CD14-positive monocyte (primary cell): Measurements from ENCODE around the gene PGM5. TPM values are rescaled to one million over a fixed set of nuclear protein-coding genes. Genes with fewer than 3 reads are reported as not detected.
"Not testable (repeated sequence)": the region's sequence is repeated elsewhere in the genome, so short reads cannot be mapped to it uniquely, and the experiment has no call there.

Experiments used
- DNase-seq, 3 donors: peaks; one replicate each; pipeline ENCODE4 v3.0.0-alpha.2; 2011 to 2022
- H2AFZ ChIP-seq: 2 replicates; pipeline ENCODE4 v1.6.0; 2012; ENCODE audit warnings: mild to moderate bottlenecking, low read depth, low read length, inconsistent platforms; ENCODE audit not compliant: insufficient read depth, poor library complexity, severe bottlenecking
- H3K27ac ChIP-seq, 2 donors: 1 replicate in 1 of 2; 2 replicates in 1 of 2; pipeline ENCODE4 v1.5.1; 2012 to 2013; ENCODE audit warnings: low read length in 2 of 2, control low read depth in 1 of 2, inconsistent platforms in 1 of 2, low read depth in 1 of 2, mild to moderate bottlenecking in 1 of 2
- H3K27me3 ChIP-seq, 2 donors: one replicate each; pipeline versions ENCODE4 v1.6.0 to v1.6.1; 2011 to 2013; ENCODE audit warnings: low read length in 2 of 2; ENCODE audit not compliant: control insufficient read depth in 2 of 2, insufficient read depth in 2 of 2
- H3K36me3 ChIP-seq, 2 donors: replicated peaks in 1 of 2; 1 replicate in 1 of 2; 2 replicates in 1 of 2; pipeline versions ENCODE4 v1.5.1 to v1.6.1; 2012 to 2013; ENCODE audit warnings: low read length in 2 of 2, control low read depth in 1 of 2, inconsistent platforms in 1 of 2, mild to moderate bottlenecking in 1 of 2; ENCODE audit not compliant: insufficient read depth in 2 of 2, control insufficient read depth in 1 of 2
- H3K4me1 ChIP-seq, 2 donors: 1 replicate in 1 of 2; 2 replicates in 1 of 2; pipeline versions ENCODE4 v1.5.1 to v1.6.1; 2012 to 2013; ENCODE audit warnings: low read length in 2 of 2, control low read depth in 1 of 2, inconsistent platforms in 1 of 2, mild to moderate bottlenecking in 1 of 2, moderate library complexity in 1 of 2; ENCODE audit not compliant: insufficient read depth in 2 of 2, control insufficient read depth in 1 of 2
- H3K4me2 ChIP-seq: replicated peaks from 2 replicates; pipeline ENCODE3; 2012; ENCODE audit warnings: low read length, moderate library complexity, mild to moderate bottlenecking; ENCODE audit not compliant: poor library complexity, severe bottlenecking; ENCODE audit errors: extremely low read depth
- H3K4me3 ChIP-seq, 3 experiments: fragments of 200-600 bp in 1 of 3; sonication (generic) in 1 of 3; replicated peaks in 1 of 3; 1 replicate in 2 of 3; 2 replicates in 1 of 3; pipeline ENCODE4 v1.5.1; 2011 to 2013; ENCODE audit warnings: low read length in 3 of 3, mild to moderate bottlenecking in 3 of 3, control low read depth in 2 of 3, low read depth in 2 of 3, inconsistent platforms in 1 of 3, moderate library complexity in 1 of 3
- H3K79me2 ChIP-seq: 2 replicates; pipeline ENCODE4 v1.6.0; 2012; ENCODE audit warnings: mild to moderate bottlenecking, control low read depth, inconsistent platforms, low read length, moderate library complexity; ENCODE audit not compliant: insufficient read depth
- H3K9ac ChIP-seq: 2 replicates; pipeline ENCODE4 v1.6.0; 2017; ENCODE audit warnings: low read length, mild to moderate bottlenecking; ENCODE audit not compliant: insufficient read depth, poor library complexity, severe bottlenecking
- H3K9me3 ChIP-seq, 2 donors: replicated peaks in 1 of 2; 1 replicate in 1 of 2; 2 replicates in 1 of 2; pipeline versions ENCODE4 v1.5.1 to v1.6.1; 2012 to 2013; ENCODE audit warnings: low read length in 2 of 2, control low read depth in 1 of 2; ENCODE audit not compliant: control insufficient read depth in 1 of 2, insufficient read depth in 1 of 2
- H4K20me1 ChIP-seq: 2 replicates; pipeline ENCODE4 v1.6.0; 2012; ENCODE audit warnings: mild to moderate bottlenecking, low read length, control low read depth, moderate library complexity; ENCODE audit not compliant: insufficient read depth
- H3K27ac Mint-ChIP-seq, 7 donors: one replicate each; pipeline ENCODE4 v1.8.0; 2020; ENCODE audit warnings: mild to moderate bottlenecking in 7 of 7, mixed read lengths in 7 of 7, moderate library complexity in 6 of 7, inconsistent platforms in 2 of 7
- H3K27me3 Mint-ChIP-seq, 3 donors: one replicate each; pipeline ENCODE4 v1.8.0; 2021 to 2022; ENCODE audit warnings: low read depth in 3 of 3, mild to moderate bottlenecking in 3 of 3, mixed read lengths in 3 of 3, moderate library complexity in 3 of 3, inconsistent platforms in 1 of 3
- H3K36me3 Mint-ChIP-seq, 2 donors: one replicate each; pipeline ENCODE4 v1.8.0; 2020; ENCODE audit warnings: mixed read lengths in 2 of 2, inconsistent platforms in 1 of 2, mild to moderate bottlenecking in 1 of 2
- H3K4me1 Mint-ChIP-seq: one replicate; pipeline ENCODE4 v1.8.0; 2020; ENCODE audit warnings: mild to moderate bottlenecking, mixed read lengths
- H3K4me3 Mint-ChIP-seq, 2 donors: one replicate each; pipeline ENCODE4 v1.8.0; 2020; ENCODE audit warnings: mild to moderate bottlenecking in 2 of 2, mixed read lengths in 2 of 2, moderate library complexity in 1 of 2
- H3K9me3 Mint-ChIP-seq, 7 donors: one replicate each; pipeline ENCODE4 v1.8.0; 2020 to 2022; ENCODE audit warnings: mixed read lengths in 7 of 7, mild to moderate bottlenecking in 6 of 7, moderate library complexity in 6 of 7, inconsistent platforms in 2 of 7
- WGBS: methylation state at CpG from one replicate; pipeline ENCODE4 v1.1.5; 2013; ENCODE audit warnings: missing lambda C conversion rate; ENCODE audit not compliant: insufficient coverage; 5-methylcytosine and 5-hydroxymethylcytosine counted together
- intact Hi-C, 2 donors: fragments of 100-400 bp; cut with micrococcal nuclease; formaldehyde crosslinking; loops; one replicate each; pipeline versions ENCODE4 v1.15.0 to v1.15.1; 2023
- polyA plus RNA-seq, 3 donors: library from polyadenylated mRNA; depleted of rRNA in 1 of 3; unstranded in 2 of 3; stranded (reverse) in 1 of 3; fragments of 300-500 nt in 2 of 3; fragments of >200 nt in 1 of 3; fragmentation: Illumina TruSeq in 2 of 3; gene quantifications; 1 replicate in 2 of 3; 2 replicates in 1 of 3; pipeline ENCODE4 v1.2.3, GENCODE V29; 2012 to 2021

The PGM5 gene
- polyA plus RNA-seq, 3 donors = 0.35 to 1.2 (median 1.1) TPM

DNA sequence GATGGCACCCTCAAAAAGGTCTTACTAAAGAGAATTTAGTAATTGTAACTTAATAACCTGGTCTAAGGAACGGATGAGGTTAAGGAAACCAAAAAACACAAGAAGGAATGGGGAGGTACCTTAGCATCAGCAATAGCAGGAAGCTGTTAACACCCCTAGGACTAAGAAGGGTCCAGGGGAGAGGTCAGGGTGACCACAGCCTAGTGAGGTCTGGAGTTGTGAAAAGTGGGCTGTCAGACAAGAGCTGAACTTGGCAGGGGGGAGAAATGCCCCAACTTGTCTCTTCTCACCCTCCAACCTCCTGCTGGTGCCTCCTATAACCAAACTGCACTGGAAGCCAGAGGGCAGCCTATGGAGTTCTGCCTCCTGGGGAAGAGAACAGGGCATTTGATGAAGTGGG is 41.9 kb downstream of the PGM5 start:
- H3K4me1 Mint-ChIP-seq = peaks cover 10% of the 10 kb centered on the region
- H3K79me2 ChIP-seq, H3K4me3 ChIP-seq, H2AFZ ChIP-seq, H3K9me3 Mint-ChIP-seq, H3K36me3 ChIP-seq, intact Hi-C loops, H3K27ac ChIP-seq, H3K9ac ChIP-seq, H3K27me3 Mint-ChIP-seq, H4K20me1 ChIP-seq, H3K36me3 Mint-ChIP-seq, H3K4me2 ChIP-seq, H3K4me1 ChIP-seq, H3K27ac Mint-ChIP-seq, H3K27me3 ChIP-seq, DNase-seq, H3K4me3 Mint-ChIP-seq, H3K9me3 ChIP-seq: not testable (repeated sequence)
- no CpG with 5 or more reads among the region's 1 CpG for WGBS

DNA sequence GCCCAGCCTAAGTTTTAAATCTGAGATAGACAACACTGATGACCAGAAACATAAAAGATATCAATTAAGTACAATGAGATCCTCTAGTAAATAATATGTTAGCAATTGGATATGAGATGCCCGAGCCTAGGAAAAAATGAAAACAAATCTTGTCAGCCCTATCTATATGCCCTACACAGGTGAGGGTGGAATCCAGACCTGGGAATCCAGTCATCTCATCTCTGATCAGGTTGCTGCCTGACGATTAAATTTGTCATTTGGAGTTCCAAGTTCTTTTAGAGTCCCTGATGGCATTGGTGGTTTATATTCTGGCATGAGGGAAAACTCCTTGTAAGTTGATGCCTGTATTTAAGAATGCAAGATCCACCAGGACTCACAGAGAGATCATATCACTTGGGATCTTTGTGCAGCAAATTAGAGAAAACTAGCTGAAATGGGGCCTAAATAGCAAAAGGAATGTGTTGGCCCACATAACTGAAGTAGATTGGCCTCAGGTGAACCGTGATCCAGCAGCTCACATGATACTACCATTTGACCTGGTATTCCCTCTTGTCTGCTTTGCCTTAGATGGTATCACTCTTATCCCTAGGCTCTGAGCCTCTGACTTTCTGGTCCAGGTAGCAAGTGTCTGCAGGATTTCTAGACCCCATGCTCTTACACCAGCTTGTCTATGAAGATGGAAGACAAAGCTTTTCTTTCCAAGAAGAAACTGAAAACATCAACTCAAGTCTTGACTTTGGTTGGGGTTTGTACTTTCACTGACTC is 48.2 kb downstream of the PGM5 start:
- H3K4me1 Mint-ChIP-seq, H3K27ac ChIP-seq, H2AFZ ChIP-seq, H3K36me3 Mint-ChIP-seq, H3K27me3 ChIP-seq, H3K4me3 Mint-ChIP-seq, H3K4me1 ChIP-seq, intact Hi-C loops, H4K20me1 ChIP-seq, H3K79me2 ChIP-seq, H3K4me3 ChIP-seq, H3K27me3 Mint-ChIP-seq, H3K9me3 Mint-ChIP-seq, H3K27ac Mint-ChIP-seq, H3K4me2 ChIP-seq, H3K36me3 ChIP-seq, H3K9ac ChIP-seq, DNase-seq, H3K9me3 ChIP-seq: not testable (repeated sequence)
- WGBS = no CpG with 5 or more reads among the region's 3 CpGs

DNA sequence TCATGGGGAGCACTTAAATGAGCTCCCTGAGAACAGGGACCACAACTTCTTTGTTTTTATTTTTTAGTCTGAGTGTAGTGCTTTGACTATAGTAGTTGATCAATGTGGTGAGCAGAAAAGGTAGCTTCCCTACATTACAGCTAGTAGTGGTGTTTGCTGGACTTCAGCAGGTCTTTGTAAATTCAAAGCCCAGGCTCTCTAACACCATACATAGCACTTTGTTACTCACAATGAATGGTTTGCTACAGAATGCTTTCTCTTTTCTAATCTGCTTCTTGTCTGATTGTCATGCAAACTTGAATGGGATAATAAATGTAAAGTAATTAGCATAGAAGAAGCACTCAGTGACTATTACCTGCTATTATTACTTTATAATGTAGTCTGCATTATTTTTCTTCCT is 55.5 kb downstream of the PGM5 start:
- H3K27me3 ChIP-seq, H3K27me3 Mint-ChIP-seq, H3K27ac ChIP-seq, H3K4me2 ChIP-seq, intact Hi-C loops, H3K4me3 ChIP-seq, H3K4me1 ChIP-seq, DNase-seq, H3K9ac ChIP-seq, H3K9me3 ChIP-seq, H2AFZ ChIP-seq, H3K36me3 Mint-ChIP-seq, H4K20me1 ChIP-seq, H3K27ac Mint-ChIP-seq, H3K36me3 ChIP-seq, H3K79me2 ChIP-seq, H3K9me3 Mint-ChIP-seq, H3K4me3 Mint-ChIP-seq, H3K4me1 Mint-ChIP-seq: not testable (repeated sequence)

DNA sequence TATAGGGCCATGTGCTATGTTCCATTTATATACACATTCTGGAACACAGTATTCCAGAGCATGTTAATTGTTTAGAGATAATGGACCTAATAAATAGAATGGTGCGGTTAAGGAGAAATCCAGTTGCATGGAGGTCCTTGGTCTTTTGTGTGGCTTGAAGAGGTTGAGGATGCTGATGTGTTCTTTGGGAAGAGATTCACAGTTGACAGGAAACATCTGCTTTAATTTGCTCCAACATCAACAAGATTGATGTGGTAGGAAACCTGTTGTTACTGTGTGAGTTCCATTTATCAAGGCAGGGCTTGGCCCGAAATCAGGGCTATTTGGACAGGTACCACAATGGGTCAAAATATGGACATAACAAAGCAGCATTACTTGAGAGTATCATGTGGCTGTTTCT is 56.3 kb downstream of the PGM5 start:
- H3K27ac Mint-ChIP-seq, H3K9ac ChIP-seq, H4K20me1 ChIP-seq, H3K9me3 Mint-ChIP-seq, H3K4me1 Mint-ChIP-seq, H3K27me3 ChIP-seq, intact Hi-C loops, H3K4me1 ChIP-seq, H3K9me3 ChIP-seq, H3K4me3 ChIP-seq, H3K4me3 Mint-ChIP-seq, H3K4me2 ChIP-seq, DNase-seq, H3K36me3 Mint-ChIP-seq, H2AFZ ChIP-seq, H3K36me3 ChIP-seq, H3K79me2 ChIP-seq, H3K27me3 Mint-ChIP-seq, H3K27ac ChIP-seq: not testable (repeated sequence)
- WGBS = no CpG with 5 or more reads among the region's 2 CpGs
